ENCODE data around the gene PACRG. TPM values are rescaled to one million over a fixed set of nuclear protein-coding genes. Genes with fewer than 3 reads are reported as not detected.

Gene PACRG
- total and polyA plus RNA-seq, 2 donors (not counting 3 experiments of a cell fraction or from before 2014, with no cell fraction given) = 0.08 TPM; not detected in 1

DNA sequence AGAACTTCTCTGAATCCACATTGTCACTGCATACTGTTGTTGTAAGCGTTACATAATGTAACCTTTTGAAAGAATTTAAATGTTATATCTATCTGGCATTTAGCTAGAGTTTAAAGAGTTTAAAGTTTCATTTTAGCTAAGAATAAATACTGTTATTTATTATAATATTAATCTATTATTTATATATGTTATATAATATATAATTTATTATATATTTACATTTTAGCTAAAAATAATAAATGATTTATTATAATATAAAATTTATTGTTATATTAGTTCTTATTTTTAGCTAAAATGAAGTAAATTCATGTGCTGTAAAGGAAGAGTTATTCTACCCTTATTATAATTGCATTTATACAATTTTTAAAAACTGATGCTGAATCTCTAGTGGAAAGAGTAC, 431.3 kb downstream of the PACRG start:
- Histone ChIP-seq H3K4me2 (ENCODE audit: insufficient read depth, low read length) (no peak overlapping the region), H3K9ac (replicated peaks; ENCODE audit: extremely low read depth, insufficient read depth, low read length) (no peak overlapping the region), H3K4me1 (ENCODE audit: control insufficient read depth, extremely low read depth, insufficient read depth, low read length) (no peaks in the 10 kb centered on the region), H2AFZ (ENCODE audit: low read depth, low read length) (no peak overlapping the region), H3K27ac (ENCODE audit: insufficient read depth, low read depth, low read length) (no peak overlapping the region), H3K79me2 (ENCODE audit: control insufficient read depth, insufficient read depth, low read length) (no peaks in the 10 kb centered on the region), H3K9me3 (replicated peaks; ENCODE audit: control insufficient read depth, insufficient read depth, low read length) (no peaks in the 10 kb centered on the region), H3K36me3 (ENCODE audit: control insufficient read depth in 2 of 2, extremely low read depth in 1 of 2, insufficient read depth in 2 of 2, low read length in 2 of 2) (no peaks in the 10 kb centered on the region), H3K4me3 (replicated peaks in 1 of 3; ENCODE audit: insufficient read depth in 1 of 3, low read depth in 1 of 3, low read length in 3 of 3) (no peak overlapping the region), H4K20me1 (replicated peaks; ENCODE audit: control insufficient read depth, extremely low read depth, insufficient read depth, low read length) (no peaks in the 10 kb centered on the region), H3K9me1 (replicated peaks; ENCODE audit: control insufficient read depth, extremely low read depth, insufficient read depth, low read length) (no peaks in the 10 kb centered on the region), H3K27me3 (ENCODE audit: control insufficient read depth in 2 of 2, insufficient read depth in 2 of 2, low read length in 2 of 2) (peaks cover 0 to 2% of the 10 kb centered on the region in 2 experiments)
- ChIA-PET CTCF (interaction anchor here (1.6 kb wide), 1 partner anchor 11 kb away, joined by 4 read pairs; no protein-coding TSS in a partner anchor), POLR2A (no interaction called here)
- dilution Hi-C loops (cut with MboI; ENCODE audit: extremely low pct_ligation_motif_present, low sequenced_read_pairs) = no loop called here
- no peak for DNase-seq (ENCODE audit: low read depth, low spot score)
- TF ChIP-seq MYC (IDR thresholded peaks at IDR 0.05; ENCODE audit: low read depth, low read length) (no peak), JUN (IDR thresholded peaks at IDR 0.05; ENCODE audit: borderline replicate concordance, insufficient read depth, insufficient read length, low read depth) (no peak), EZH2 (IDR thresholded peaks at IDR 0.05; ENCODE audit: borderline replicate concordance, low read depth, low read length, severe bottlenecking) (no peak), FOS (IDR thresholded peaks at IDR 0.05; ENCODE audit: borderline replicate concordance, insufficient read depth, low read length) (no peak), POLR2AphosphoS5 (IDR thresholded peaks at IDR 0.05; ENCODE audit: insufficient read depth, low read depth, low read length) (no peak), GATA2 (IDR thresholded peaks at IDR 0.05; ENCODE audit: insufficient read depth, insufficient read length, low read depth, low read length) (no peak), CTCF (IDR thresholded peaks at IDR 0.05; ENCODE audit: extremely low read depth in 1 of 2, insufficient read depth in 1 of 2, low read depth in 1 of 2, low read length in 2 of 2) (no peak), POLR2A (IDR thresholded peaks at IDR 0.05; ENCODE audit: low read depth, low read length) (no peak)
- TF ChIP-seq, protein P1, sequence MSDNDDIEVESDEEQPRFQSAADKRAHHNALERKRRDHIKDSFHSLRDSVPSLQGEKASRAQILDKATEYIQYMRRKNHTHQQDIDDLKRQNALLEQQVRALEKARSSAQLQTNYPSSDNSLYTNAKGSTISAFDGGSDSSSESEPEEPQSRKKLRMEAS (IDR thresholded peaks at IDR 0.05; ENCODE audit: insufficient read depth, insufficient read length) = no peak
- no TSS peak for BruUV-seq (replicated peaks)
- FAIRE-seq = no peak
- intact Hi-C loops (cut with micrococcal nuclease) = no loop called here
